Measurements from ENCODE around the gene OVCH2. TPM values are rescaled to one million over a fixed set of nuclear protein-coding genes. Genes with fewer than 3 reads are reported as not detected.

OVCH2 gene
- total and polyA plus RNA-seq, 12 donors, result not detected

DNA sequence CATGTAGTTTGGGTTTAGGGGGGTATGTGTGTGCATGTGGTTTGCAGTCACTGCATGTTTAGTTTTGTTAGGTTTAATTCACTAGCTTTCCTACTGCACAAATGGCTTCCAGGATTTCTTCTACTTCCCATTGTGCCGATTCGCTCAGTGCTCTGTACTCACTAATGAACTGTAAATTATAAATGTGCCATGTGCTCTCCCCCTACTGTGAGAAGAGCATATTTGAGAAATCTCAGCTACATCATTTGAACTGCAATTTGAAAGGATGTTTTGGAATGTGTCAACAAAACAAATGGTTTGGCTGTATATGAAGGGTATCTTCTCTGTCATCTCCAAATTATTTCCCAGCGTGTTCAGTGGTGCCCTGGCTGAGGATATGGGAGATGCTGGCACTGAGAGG, 61.1 kb downstream of the OVCH2 start:
- WGBS, 4 donors, result 89 to 93% (median 90%) methylated on average over 3 of the region's 3 CpGs
- Histone ChIP-seq H3K4me3 (no peak overlapping the region), H3K9me3 (replicated peaks in 1 of 3) (no peaks in the 10 kb centered on the region), H3K27me3 (no peaks in the 10 kb centered on the region), H3K27ac (no peak overlapping the region), H3K4me1 (replicated peaks in 1 of 2) (no peaks in the 10 kb centered on the region), H3K36me3 (replicated peaks in 1 of 2) (peaks cover 0 to 38% of the 10 kb centered on the region in 2 donors)
- no peak for TF ChIP-seq POLR2A (IDR thresholded peaks at IDR 0.05)
- intact Hi-C loops (cut with DNase I), result no loop called here
- DNase-seq, result no peak

GRCh38 chr11:7643314-7643713, 63.0 kb downstream of the OVCH2 start:
- Histone ChIP-seq H3K36me3 (replicated peaks in 1 of 2) (peaks cover 0 to 19% of the 10 kb centered on the region in 2 donors), H3K4me3 (no peak overlapping the region), H3K4me1 (replicated peaks in 1 of 2) (no peaks in the 10 kb centered on the region), H3K27me3 (no peaks in the 10 kb centered on the region), H3K27ac (no peak overlapping the region), H3K9me3 (replicated peaks in 1 of 3) (no peaks in the 10 kb centered on the region)
- 82 to 85% (median 85%) methylated on average over 4 of the region's 4 CpGs for WGBS, 4 donors
- no peak for DNase-seq
- intact Hi-C loops (cut with DNase I), result no loop called here
- no peak for TF ChIP-seq POLR2A (IDR thresholded peaks at IDR 0.05)
- TF ChIP-seq, protein P1, sequence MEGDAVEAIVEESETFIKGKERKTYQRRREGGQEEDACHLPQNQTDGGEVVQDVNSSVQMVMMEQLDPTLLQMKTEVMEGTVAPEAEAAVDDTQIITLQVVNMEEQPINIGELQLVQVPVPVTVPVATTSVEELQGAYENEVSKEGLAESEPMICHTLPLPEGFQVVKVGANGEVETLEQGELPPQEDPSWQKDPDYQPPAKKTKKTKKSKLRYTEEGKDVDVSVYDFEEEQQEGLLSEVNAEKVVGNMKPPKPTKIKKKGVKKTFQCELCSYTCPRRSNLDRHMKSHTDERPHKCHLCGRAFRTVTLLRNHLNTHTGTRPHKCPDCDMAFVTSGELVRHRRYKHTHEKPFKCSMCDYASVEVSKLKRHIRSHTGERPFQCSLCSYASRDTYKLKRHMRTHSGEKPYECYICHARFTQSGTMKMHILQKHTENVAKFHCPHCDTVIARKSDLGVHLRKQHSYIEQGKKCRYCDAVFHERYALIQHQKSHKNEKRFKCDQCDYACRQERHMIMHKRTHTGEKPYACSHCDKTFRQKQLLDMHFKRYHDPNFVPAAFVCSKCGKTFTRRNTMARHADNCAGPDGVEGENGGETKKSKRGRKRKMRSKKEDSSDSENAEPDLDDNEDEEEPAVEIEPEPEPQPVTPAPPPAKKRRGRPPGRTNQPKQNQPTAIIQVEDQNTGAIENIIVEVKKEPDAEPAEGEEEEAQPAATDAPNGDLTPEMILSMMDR (IDR thresholded peaks at IDR 0.05), result no peak

DNA sequence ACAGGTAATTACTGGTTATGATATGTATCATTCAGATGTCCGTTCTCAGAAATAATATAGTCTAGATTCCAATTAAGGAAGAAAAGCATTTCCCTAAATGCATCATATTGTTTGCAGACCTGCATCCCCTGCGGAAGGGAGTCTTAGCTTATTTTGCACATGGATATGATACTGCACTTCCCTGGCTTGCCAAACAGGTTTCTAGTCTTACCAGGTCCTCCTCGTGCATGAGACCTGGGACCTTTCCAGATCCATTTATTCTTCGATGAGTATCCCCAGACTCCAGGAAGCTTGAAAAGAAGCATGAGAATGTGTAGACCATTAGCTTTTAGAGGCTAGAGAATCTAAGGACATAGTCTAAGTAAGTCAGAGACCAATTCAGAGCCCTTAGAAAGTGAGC, 63.5 kb downstream of the OVCH2 start:
- H3K36me3 ChIP-seq (replicated peaks in 1 of 2), result peaks cover 0 to 18% of the 10 kb centered on the region in 2 donors
- H3K4me1 ChIP-seq (replicated peaks in 1 of 2), result no peaks in the 10 kb centered on the region
- no peak overlapping the region for H3K27ac ChIP-seq
- H3K4me3 ChIP-seq, result no peak overlapping the region
- no peak for DNase-seq
- WGBS, 4 donors, result 56 to 71% (median 63%) methylated on average over 4 of the region's 4 CpGs
- TF ChIP-seq, protein P1 (IDR thresholded peaks at IDR 0.05), result no peak
- TF ChIP-seq POLR2A (IDR thresholded peaks at IDR 0.05), result no peak
- no peaks in the 10 kb centered on the region for H3K9me3 ChIP-seq (replicated peaks in 1 of 3)
- no peaks in the 10 kb centered on the region for H3K27me3 ChIP-seq
- intact Hi-C loops (cut with DNase I), result no loop called here

DNA sequence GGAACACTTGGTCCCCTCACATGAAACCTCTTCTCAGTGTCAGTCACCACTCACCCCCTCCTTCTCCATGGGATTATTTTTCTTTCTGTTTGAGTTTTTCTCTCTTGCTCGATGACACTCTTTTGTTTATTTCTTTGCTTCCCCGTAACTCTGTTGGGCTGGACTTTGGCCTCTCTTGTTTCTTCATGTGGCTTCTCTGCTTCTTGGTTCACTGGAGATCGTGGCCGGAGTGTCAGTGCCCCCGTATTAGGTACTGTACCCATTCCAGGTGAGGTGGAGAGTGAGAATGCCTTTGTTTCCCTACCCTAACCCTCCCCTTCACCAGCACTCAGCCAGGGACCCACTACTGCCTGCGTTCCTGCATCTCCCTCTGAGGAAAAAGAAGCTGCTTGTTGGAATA, 65.5 kb downstream of the OVCH2 start:
- intact Hi-C loops (cut with DNase I), result no loop called here
- no peak overlapping the region for H3K4me3 ChIP-seq
- WGBS, 4 donors, result 90 to 96% (median 93%) methylated on average over 6 of the region's 6 CpGs
- no peak for TF ChIP-seq POLR2A (IDR thresholded peaks at IDR 0.05)
- TF ChIP-seq, protein P1 (IDR thresholded peaks at IDR 0.05), result no peak
- DNase-seq, result no peak
- H3K9me3 ChIP-seq (replicated peaks in 1 of 3), result no peaks in the 10 kb centered on the region
- no peak overlapping the region for H3K27ac ChIP-seq
- H3K27me3 ChIP-seq, result no peaks in the 10 kb centered on the region
- peaks cover 0 to 18% of the 10 kb centered on the region in 2 donors for H3K36me3 ChIP-seq (replicated peaks in 1 of 2)
- no peaks in the 10 kb centered on the region for H3K4me1 ChIP-seq (replicated peaks in 1 of 2)

GRCh38 chr11:7639643-7640025, 66.6 kb downstream of the OVCH2 start:
- no peaks in the 10 kb centered on the region for H3K9me3 ChIP-seq (replicated peaks in 1 of 3)
- peak overlapping the region in 1 of 5 donors; percentile 22 for H3K27ac ChIP-seq
- no peaks in the 10 kb centered on the region for H3K4me1 ChIP-seq (replicated peaks in 1 of 2)
- intact Hi-C loops (cut with DNase I), result no loop called here
- DNase-seq, result peak in 2 of 7 donors; percentile 33 to 57
- no peak for TF ChIP-seq POLR2A (IDR thresholded peaks at IDR 0.05)
- TF ChIP-seq, protein P1 (IDR thresholded peaks at IDR 0.05), result no peak
- no peak overlapping the region for H3K4me3 ChIP-seq
- peaks cover 0 to 25% of the 10 kb centered on the region in 2 donors for H3K36me3 ChIP-seq (replicated peaks in 1 of 2)
- 61 to 94% (median 74%) methylated on average over 4 to 5 of the region's 5 CpGs for WGBS, 4 donors
- no peaks in the 10 kb centered on the region for H3K27me3 ChIP-seq

Data from adrenal gland (tissue), 12 donors.